H1 (cell line): ENCODE measurements around the gene GOLGA1. TPM values are rescaled to one million over a fixed set of nuclear protein-coding genes. Genes with fewer than 3 reads are reported as not detected.

Experiments used
- CTCF ChIA-PET: fragments of 300-600 bp; sonication (Branson Sonifier 250); formaldehyde crosslinking; loops from one replicate; lab custom pipeline; 2021; ENCODE audit not compliant: partially characterized antibody; lab: Charles Lee
- POLR2A ChIA-PET: fragments of 300-600 bp; sonication (Branson Sonifier 250); formaldehyde crosslinking; loops from one replicate; lab custom pipeline; 2021; ENCODE audit warnings: inconsistent platforms; ENCODE audit not compliant: partially characterized antibody; lab: Charles Lee
- DNase-seq, 2 experiments: peaks; one replicate each; pipeline versions ENCODE4 v3.0.0 to v3.0.0-alpha.2; 2010 to 2022; ENCODE audit warnings: low spot score in 2 of 2, low read depth in 1 of 2, mixed read lengths in 1 of 2
- FAIRE-seq: peaks from 2 replicates; lab custom pipeline; 2011; peaks lifted over from hg19 to GRCh38; lab: Jason Lieb, UNC
- H2AFZ ChIP-seq: 2 replicates; pipeline ENCODE4 v1.8.1; 2012; ENCODE audit warnings: low read length, inconsistent platforms
- H2AK5ac ChIP-seq: 2 replicates; pipeline ENCODE4 v1.6.1; 2013; ENCODE audit warnings: low read depth, low read length
- H2BK120ac ChIP-seq: replicated peaks from 2 replicates; pipeline ENCODE3; 2013; ENCODE audit warnings: low read depth, low read length, inconsistent platforms
- H2BK12ac ChIP-seq: 2 replicates; pipeline ENCODE4 v1.6.1; 2013; ENCODE audit warnings: low read depth, low read length
- H2BK15ac ChIP-seq: 2 replicates; pipeline ENCODE4 v1.6.1; 2013; ENCODE audit warnings: low read length
- H2BK20ac ChIP-seq: 2 replicates; pipeline ENCODE4 v1.6.1; 2013; ENCODE audit warnings: low read length
- H2BK5ac ChIP-seq: 2 replicates; pipeline ENCODE4 v1.6.1; 2013; ENCODE audit warnings: low read depth, low read length
- H3K14ac ChIP-seq: 2 replicates; pipeline ENCODE4 v1.6.1; 2013; ENCODE audit warnings: inconsistent platforms; ENCODE audit not compliant: insufficient read length
- H3K18ac ChIP-seq: 2 replicates; pipeline ENCODE4 v1.6.1; 2013; ENCODE audit warnings: low read length; ENCODE audit errors: extremely low read depth
- H3K23ac ChIP-seq: 2 replicates; pipeline ENCODE4 v1.6.1; 2013; ENCODE audit warnings: inconsistent platforms; ENCODE audit not compliant: insufficient read length
- H3K23me2 ChIP-seq: 2 replicates; pipeline ENCODE4 v1.6.1; 2013; ENCODE audit warnings: low read depth, low read length
- H3K27ac ChIP-seq: 2 replicates; pipeline ENCODE4 v1.6.1; 2011; ENCODE audit warnings: low read depth, low read length, inconsistent platforms
- H3K27me3 ChIP-seq, 4 experiments: replicated peaks in 1 of 4; 1 replicate in 1 of 4; 2 replicates in 3 of 4; pipeline versions ENCODE4 v1.6.1 to v1.8.1; 2011 to 2013; ENCODE audit warnings: low read length in 3 of 4, mild to moderate bottlenecking in 3 of 4, inconsistent platforms in 2 of 4, mixed read lengths in 2 of 4, moderate library complexity in 1 of 4; ENCODE audit not compliant: control insufficient read depth in 3 of 4, insufficient read depth in 3 of 4; ENCODE audit errors: extremely low read depth in 1 of 4
- H3K36me3 ChIP-seq, 4 experiments: 2 replicates each; pipeline versions ENCODE4 v1.6.1 to v1.8.1; 2011 to 2013; ENCODE audit warnings: mild to moderate bottlenecking in 4 of 4, low read length in 3 of 4, moderate library complexity in 2 of 4, control low read depth in 1 of 4, inconsistent platforms in 1 of 4; ENCODE audit not compliant: insufficient read depth in 4 of 4, control insufficient read depth in 2 of 4
- H3K4ac ChIP-seq: replicated peaks from 2 replicates; pipeline ENCODE3; 2013; ENCODE audit warnings: low read length, low read depth, mixed read lengths, inconsistent platforms; ENCODE audit not compliant: insufficient read length
- H3K4me1 ChIP-seq, 4 experiments: replicated peaks in 1 of 4; 1 replicate in 1 of 4; 2 replicates in 3 of 4; pipeline versions ENCODE4 v1.6.1 to v1.8.1; 2011 to 2013; ENCODE audit warnings: low read length in 3 of 4, inconsistent platforms in 2 of 4, mixed read lengths in 1 of 4; ENCODE audit not compliant: insufficient read depth in 4 of 4, control insufficient read depth in 3 of 4
- H3K4me2 ChIP-seq, 2 experiments: 2 replicates each; pipeline versions ENCODE4 v1.6.1 to v1.8.1; 2011 to 2013; ENCODE audit warnings: low read depth in 2 of 2, low read length in 2 of 2, control low read depth in 1 of 2, inconsistent platforms in 1 of 2, mild to moderate bottlenecking in 1 of 2; ENCODE audit not compliant: insufficient read depth in 1 of 2
- H3K4me3 ChIP-seq, 4 experiments: fragments of 200-600, 300-600 bp in 1 of 4; sonication (generic), shearing (Covaris generic), sonication (Bioruptor Twin) in 1 of 4; 2 replicates each; pipeline versions ENCODE4 v1.5.1 to v1.8.1; 2011 to 2016; ENCODE audit warnings: low read length in 4 of 4, low read depth in 3 of 4, control low read depth in 2 of 4, inconsistent platforms in 2 of 4, mild to moderate bottlenecking in 2 of 4, mixed read lengths in 1 of 4, moderate library complexity in 1 of 4; ENCODE audit not compliant: insufficient read depth in 2 of 4; ENCODE audit errors: extremely low read depth in 1 of 4
- H3K56ac ChIP-seq: replicated peaks from 2 replicates; pipeline ENCODE3; 2013; ENCODE audit warnings: low read depth, mild to moderate bottlenecking, mixed read lengths, low read length, inconsistent platforms; ENCODE audit not compliant: insufficient read length
- H3K79me1 ChIP-seq: 2 replicates; pipeline ENCODE4 v1.6.1; 2013; ENCODE audit warnings: low read depth, low read length, control low read depth
- H3K79me2 ChIP-seq, 2 experiments: 2 replicates each; pipeline versions ENCODE4 v1.6.1 to v1.8.1; 2012 to 2013; ENCODE audit warnings: low read length in 2 of 2, mild to moderate bottlenecking in 2 of 2, inconsistent platforms in 1 of 2; ENCODE audit not compliant: insufficient read depth in 2 of 2, control insufficient read depth in 1 of 2
- H3K9ac ChIP-seq, 4 experiments: replicated peaks in 1 of 4; 1 replicate in 1 of 4; 2 replicates in 3 of 4; pipeline versions ENCODE4 v1.6.1 to v1.8.1; 2011 to 2013; ENCODE audit warnings: low read depth in 3 of 4, low read length in 3 of 4, control low read depth in 2 of 4, mild to moderate bottlenecking in 2 of 4, moderate library complexity in 2 of 4, inconsistent platforms in 1 of 4; ENCODE audit errors: extremely low read depth in 1 of 4
- H3K9me3 ChIP-seq, 2 experiments: 2 replicates each; pipeline versions ENCODE4 v1.6.1 to v1.8.1; 2012 to 2013; ENCODE audit warnings: mild to moderate bottlenecking in 2 of 2, moderate library complexity in 2 of 2, control low read depth in 1 of 2, inconsistent platforms in 1 of 2, low read depth in 1 of 2, low read length in 1 of 2, mixed read lengths in 1 of 2; ENCODE audit not compliant: insufficient read depth in 2 of 2
- H4K20me1 ChIP-seq, 2 experiments: replicated peaks in 1 of 2; 2 replicates each; pipeline versions ENCODE3 to v1.8.1; 2011 to 2013; ENCODE audit warnings: inconsistent platforms in 2 of 2, low read length in 2 of 2, mild to moderate bottlenecking in 1 of 2; ENCODE audit not compliant: insufficient read depth in 2 of 2, control insufficient read depth in 1 of 2
- H4K5ac ChIP-seq: 2 replicates; pipeline ENCODE4 v1.6.1; 2013; ENCODE audit warnings: low read length, low read depth, mixed read lengths, inconsistent platforms; ENCODE audit not compliant: insufficient read length
- H4K8ac ChIP-seq: 2 replicates; pipeline ENCODE4 v1.8.0; 2013; ENCODE audit warnings: mild to moderate bottlenecking, moderate library complexity, low read length, inconsistent platforms; ENCODE audit not compliant: insufficient read depth; ENCODE audit errors: extremely low read depth
- H4K91ac ChIP-seq: replicated peaks from 2 replicates; pipeline ENCODE3; 2013; ENCODE audit warnings: low read length, mixed read lengths, inconsistent platforms; ENCODE audit not compliant: insufficient read length
- CTBP2 ChIP-seq: IDR thresholded peaks from 2 replicates; pipeline ENCODE4 v1.7.0; 2011; ENCODE audit warnings: borderline replicate concordance, mild to moderate bottlenecking, moderate library complexity, mixed read lengths, low read length; ENCODE audit not compliant: insufficient read depth, insufficient read length
- EZH2 ChIP-seq: fragments of 200-600 bp; sonication (generic); IDR thresholded peaks from 2 replicates; pipeline ENCODE4 v1.7.1; 2012; ENCODE audit warnings: low read depth, mild to moderate bottlenecking, moderate library complexity, low read length, inconsistent platforms; ENCODE audit not compliant: severe bottlenecking
- FOSL1 ChIP-seq: IDR thresholded peaks from 2 replicates; pipeline ENCODE4 v1.6.1; 2011; ENCODE audit warnings: mild to moderate bottlenecking, low read depth, low read length, moderate library complexity; ENCODE audit not compliant: insufficient read depth
- JUND ChIP-seq: IDR thresholded peaks from 2 replicates; pipeline ENCODE4 v1.6.1; 2011; ENCODE audit warnings: mild to moderate bottlenecking, improper control_type of control experiment, low read length
- KDM4A ChIP-seq: IDR thresholded peaks from one replicate; pipeline ENCODE4 v1.7.1; 2012; ENCODE audit warnings: low read depth, mild to moderate bottlenecking, moderate library complexity, low read length, inconsistent platforms; ENCODE audit not compliant: severe bottlenecking
- NANOG ChIP-seq: IDR thresholded peaks from 2 replicates; pipeline ENCODE4 v1.6.1; 2011; ENCODE audit warnings: low read length, low read depth, mild to moderate bottlenecking, inconsistent platforms; ENCODE audit not compliant: insufficient read depth, poor library complexity, severe bottlenecking
- POLR2AphosphoS5 ChIP-seq: IDR thresholded peaks from 2 replicates; pipeline ENCODE4 v1.6.1; 2011; ENCODE audit warnings: low read depth, low read length
- RXRA ChIP-seq: IDR thresholded peaks from 2 replicates; pipeline ENCODE4 v1.6.1; 2011; ENCODE audit warnings: low read depth, mild to moderate bottlenecking, low read length, moderate library complexity; ENCODE audit not compliant: insufficient read depth
- ZNF274 ChIP-seq: IDR thresholded peaks from 2 replicates; pipeline ENCODE4 v1.7.0; 2012; ENCODE audit warnings: low read length, borderline replicate concordance; ENCODE audit errors: extremely low read depth
- WGBS, 2 experiments: shearing (Covaris generic) in 1 of 2; methylation state at CpG; one replicate each; pipeline versions ENCODE4 v1.1.6 to v1.1.7; 2013 to 2015; ENCODE audit warnings: low lambda C conversion rate in 2 of 2, mixed read lengths in 2 of 2, inconsistent platforms in 1 of 2, low coverage in 1 of 2, missing lambda C conversion rate in 1 of 2; ENCODE audit not compliant: insufficient replicate concordance in 2 of 2, insufficient coverage in 1 of 2, insufficient read length in 1 of 2; ENCODE audit errors: extremely low coverage in 1 of 2, missing lambda C conversion rate in 1 of 2; 5-methylcytosine and 5-hydroxymethylcytosine counted together
- polyA plus RNA-seq, 7 experiments: library from polyadenylated mRNA; depleted of rRNA in 3 of 7; stranded (reverse) in 5 of 7; unstranded in 2 of 7; fragments of >200 nt in 5 of 7; fragments of 200-250 nt in 2 of 7; gene quantifications; 1 replicate in 5 of 7; 2 replicates in 1 of 7; 4 replicates in 1 of 7; pipeline versions ENCODE4 v1.2.1 to v1.2.3, GENCODE V29; 2011 to 2013; ENCODE audit warnings: missing spikeins in 2 of 7, mixed read lengths in 2 of 7
- total RNA-seq: library from RNA; stranded (reverse); fragmentation: NEBNext Ultra II Directional; extraction: Animal tissue kit (Norgen Biotek cat#: 25700); gene quantifications from 2 replicates; pipeline ENCODE4 v1.2.1, GENCODE V29; 2021
- TF ChIP-seq, protein P1 (sequence below): IDR thresholded peaks from 2 replicates; pipeline ENCODE4 v1.6.1; 2011; ENCODE audit warnings: low read depth, mild to moderate bottlenecking, low read length; ENCODE audit not compliant: insufficient read depth
- TF ChIP-seq, protein P2 (sequence below): IDR thresholded peaks from 2 replicates; pipeline ENCODE4 v1.6.1; 2012; ENCODE audit warnings: inconsistent platforms

Gene GOLGA1
- total and polyA plus RNA-seq, 2 of the 8 experiments (the other 6 are each of a cell fraction or from before 2014, with no cell fraction given) = 4.8 to 6.5 TPM

DNA sequence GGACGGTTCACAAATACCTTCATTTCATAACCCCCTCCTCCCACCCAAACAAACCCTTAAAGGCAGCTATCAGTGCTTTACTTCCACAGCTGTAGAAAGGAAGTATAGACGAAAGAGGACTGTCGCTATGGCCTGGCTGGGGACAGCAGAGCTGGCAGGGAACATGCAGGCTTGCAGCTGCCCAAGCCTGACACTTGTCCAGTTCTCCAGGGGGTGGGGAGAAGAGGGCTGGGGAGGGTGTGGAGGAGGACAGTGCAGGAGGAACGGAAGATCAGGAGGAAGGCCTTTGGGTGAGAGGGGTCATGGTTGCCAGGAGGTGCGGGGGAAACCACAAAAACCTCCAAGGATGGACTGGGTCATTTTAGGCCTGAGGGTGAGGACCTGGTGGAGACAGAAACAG is 53.1 kb downstream of the GOLGA1 start:
- no peaks in the 10 kb centered on the region for H3K79me2 ChIP-seq
- H3K56ac ChIP-seq = no peak overlapping the region
- no peak overlapping the region for H2BK120ac ChIP-seq
- FAIRE-seq (no peak), DNase-seq (no peak)
- H2BK15ac ChIP-seq = no peak overlapping the region
- no peak overlapping the region for H2AFZ ChIP-seq
- H3K9ac ChIP-seq = no peak overlapping the region
- no peak overlapping the region for H4K5ac ChIP-seq
- ChIA-PET CTCF (interaction anchor here (0.6 to 2.2 kb wide), 8 partner anchors 9 to 111 kb away, joined by 3 to 6 read pairs (median 4); partner anchors contain the start of gene OLFML2A), POLR2A (interaction anchor here (1.4 to 31.1 kb wide), 2 partner anchors 9 to 25 kb away, joined by 5 to 573 read pairs; partner anchors contain the start of genes ARPC5L, RPL35 and WDR38)
- no peaks in the 10 kb centered on the region; a peak in 1 of 8 replicates for H3K36me3 ChIP-seq
- no peak overlapping the region for H4K8ac ChIP-seq
- no peak overlapping the region for H3K4me2 ChIP-seq
- H3K27ac ChIP-seq = no peak overlapping the region; the same call in 1 of the 2 replicates
- no peak overlapping the region for H3K4ac ChIP-seq
- H3K23me2 ChIP-seq = no peaks in the 10 kb centered on the region
- no peak overlapping the region for H3K18ac ChIP-seq
- H3K4me1 ChIP-seq = peaks cover 0 to 2% (median under 1%) of the 10 kb centered on the region in 4 experiments; a peak in 3 of 7 replicates
- H3K23ac ChIP-seq = no peak overlapping the region
- no peaks in the 10 kb centered on the region for H3K79me1 ChIP-seq
- no peak overlapping the region for H2BK5ac ChIP-seq
- no peak overlapping the region for H3K4me3 ChIP-seq
- H2AK5ac ChIP-seq = no peak overlapping the region
- H4K91ac ChIP-seq = no peak overlapping the region
- H2BK12ac ChIP-seq = no peak overlapping the region
- H4K20me1 ChIP-seq = peaks cover 0 to 2% of the 10 kb centered on the region in 2 experiments
- H3K9me3 ChIP-seq = no peaks in the 10 kb centered on the region; a peak in 1 of 4 replicates
- no peaks in the 10 kb centered on the region for H3K27me3 ChIP-seq
- no peak overlapping the region for H3K14ac ChIP-seq
- 91% methylated on average over 5 of the region's 5 CpGs; no CpG with 5 or more reads in 1 of the 2 experiments for WGBS, 2 experiments
- H2BK20ac ChIP-seq = no peak overlapping the region
- TF ChIP-seq FOSL1 (no peak), RXRA (no peak), CTBP2 (no peak), POLR2AphosphoS5 (no peak), EZH2 (no peak), KDM4A (no peak), JUND (no peak), NANOG (no peak), ZNF274 (no peak)
- TF ChIP-seq, protein P1, sequence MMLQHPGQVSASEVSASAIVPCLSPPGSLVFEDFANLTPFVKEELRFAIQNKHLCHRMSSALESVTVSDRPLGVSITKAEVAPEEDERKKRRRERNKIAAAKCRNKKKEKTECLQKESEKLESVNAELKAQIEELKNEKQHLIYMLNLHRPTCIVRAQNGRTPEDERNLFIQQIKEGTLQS = no peak
- TF ChIP-seq, protein P2, sequence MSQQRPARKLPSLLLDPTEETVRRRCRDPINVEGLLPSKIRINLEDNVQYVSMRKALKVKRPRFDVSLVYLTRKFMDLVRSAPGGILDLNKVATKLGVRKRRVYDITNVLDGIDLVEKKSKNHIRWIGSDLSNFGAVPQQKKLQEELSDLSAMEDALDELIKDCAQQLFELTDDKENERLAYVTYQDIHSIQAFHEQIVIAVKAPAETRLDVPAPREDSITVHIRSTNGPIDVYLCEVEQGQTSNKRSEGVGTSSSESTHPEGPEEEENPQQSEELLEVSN = no peak
